ENCODE data around the gene TEK.

DNA sequence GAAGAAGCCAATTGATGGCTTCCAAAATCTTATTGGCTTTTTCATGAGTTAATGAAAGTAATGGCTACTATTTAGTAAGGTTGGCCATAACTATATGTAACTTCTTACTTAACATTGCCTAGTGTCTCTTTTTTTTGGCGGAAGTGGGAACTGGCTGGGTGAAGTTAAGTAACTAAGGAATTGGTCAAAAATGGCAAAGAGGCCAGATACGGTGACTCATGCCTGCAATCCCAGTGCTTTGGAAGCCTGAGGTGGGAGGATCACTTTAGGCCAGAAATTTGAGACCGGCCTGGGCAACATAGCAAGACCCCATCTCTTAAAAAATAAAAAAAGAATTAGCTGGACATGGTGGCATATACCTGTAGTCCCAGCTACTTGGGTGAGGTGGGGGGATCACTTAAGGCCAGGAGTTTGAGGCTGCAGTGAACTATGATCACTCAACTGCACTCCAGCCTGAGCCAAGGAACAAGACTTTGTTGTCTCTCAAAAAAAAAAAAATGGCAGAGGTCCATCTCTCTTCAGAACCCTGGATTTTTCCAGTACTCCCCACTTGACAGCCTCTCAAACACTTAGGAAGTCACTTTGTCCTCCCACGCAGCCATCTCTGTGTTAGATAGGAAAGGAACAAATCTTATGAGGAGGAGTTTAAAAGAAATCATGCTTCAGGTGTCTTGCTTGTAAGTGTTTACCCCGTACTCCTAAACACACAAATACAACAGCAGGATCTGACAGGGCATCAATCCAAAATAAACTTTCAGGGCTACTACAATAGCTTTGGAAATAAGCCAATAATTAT lies 75.7 kb downstream of the TEK start:
- TF ChIP-seq KLF9 (tag by site-specific recombination; IDR thresholded peaks at IDR 0.05; ENCODE audit: low read depth) (no peak), ZFP37 (tag by site-specific recombination; IDR thresholded peaks at IDR 0.05) (no peak), MZF1 (tag by site-specific recombination; IDR thresholded peaks at IDR 0.05; ENCODE audit: borderline replicate concordance) (no peak), HOXA7 (CRISPR knock-in tag; IDR thresholded peaks at IDR 0.05; ENCODE audit: borderline replicate concordance) (no peak), ZNF76 (tag by site-specific recombination; IDR thresholded peaks at IDR 0.05; ENCODE audit: borderline replicate concordance, low read depth) (no peak), ZNF843 (tag by site-specific recombination; IDR thresholded peaks at IDR 0.05) (no peak)
- TF ChIP-seq, protein P1, sequence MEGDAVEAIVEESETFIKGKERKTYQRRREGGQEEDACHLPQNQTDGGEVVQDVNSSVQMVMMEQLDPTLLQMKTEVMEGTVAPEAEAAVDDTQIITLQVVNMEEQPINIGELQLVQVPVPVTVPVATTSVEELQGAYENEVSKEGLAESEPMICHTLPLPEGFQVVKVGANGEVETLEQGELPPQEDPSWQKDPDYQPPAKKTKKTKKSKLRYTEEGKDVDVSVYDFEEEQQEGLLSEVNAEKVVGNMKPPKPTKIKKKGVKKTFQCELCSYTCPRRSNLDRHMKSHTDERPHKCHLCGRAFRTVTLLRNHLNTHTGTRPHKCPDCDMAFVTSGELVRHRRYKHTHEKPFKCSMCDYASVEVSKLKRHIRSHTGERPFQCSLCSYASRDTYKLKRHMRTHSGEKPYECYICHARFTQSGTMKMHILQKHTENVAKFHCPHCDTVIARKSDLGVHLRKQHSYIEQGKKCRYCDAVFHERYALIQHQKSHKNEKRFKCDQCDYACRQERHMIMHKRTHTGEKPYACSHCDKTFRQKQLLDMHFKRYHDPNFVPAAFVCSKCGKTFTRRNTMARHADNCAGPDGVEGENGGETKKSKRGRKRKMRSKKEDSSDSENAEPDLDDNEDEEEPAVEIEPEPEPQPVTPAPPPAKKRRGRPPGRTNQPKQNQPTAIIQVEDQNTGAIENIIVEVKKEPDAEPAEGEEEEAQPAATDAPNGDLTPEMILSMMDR (tag by site-specific recombination; IDR thresholded peaks at IDR 0.05), result no peak
- TF ChIP-seq, protein P2, sequence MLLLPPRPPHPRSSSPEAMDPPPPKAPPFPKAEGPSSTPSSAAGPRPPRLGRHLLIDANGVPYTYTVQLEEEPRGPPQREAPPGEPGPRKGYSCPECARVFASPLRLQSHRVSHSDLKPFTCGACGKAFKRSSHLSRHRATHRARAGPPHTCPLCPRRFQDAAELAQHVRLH (tag by site-specific recombination; IDR thresholded peaks at IDR 0.05), result no peak

Measured in HEK293 (cell line).